Immature natural killer cell (primary cell): ENCODE data around the gene GNAT2. TPM values are rescaled to one million over a fixed set of nuclear protein-coding genes. Genes with fewer than 3 reads are reported as not detected.
A peak's percentile ranks its signal among the peaks of the same experiment; 100 is the strongest.

Experiments
- DNase-seq, 3 donors: peaks; one replicate each; pipeline ENCODE4 v3.0.0; 2022; ENCODE audit warnings: mixed read lengths in 1 of 3
- H3K27ac Mint-ChIP-seq, 6 donors: one replicate each; pipeline ENCODE4 v1.8.0; 2020; ENCODE audit warnings: mixed read lengths in 6 of 6, mild to moderate bottlenecking in 5 of 6, inconsistent platforms in 4 of 6, moderate library complexity in 3 of 6
- H3K27me3 Mint-ChIP-seq, 3 donors: one replicate each; pipeline ENCODE4 v1.8.0; 2020 to 2021; ENCODE audit warnings: low read depth in 3 of 3, mild to moderate bottlenecking in 3 of 3, mixed read lengths in 3 of 3, moderate library complexity in 3 of 3, inconsistent platforms in 1 of 3
- H3K36me3 Mint-ChIP-seq, 3 donors: one replicate each; pipeline ENCODE4 v1.8.0; 2020; ENCODE audit warnings: mixed read lengths in 3 of 3, inconsistent platforms in 2 of 3, mild to moderate bottlenecking in 2 of 3
- H3K4me1 Mint-ChIP-seq, 2 donors: one replicate each; pipeline ENCODE4 v1.8.0; 2020; ENCODE audit warnings: inconsistent platforms in 2 of 2, mild to moderate bottlenecking in 2 of 2, mixed read lengths in 2 of 2, moderate library complexity in 1 of 2
- H3K4me3 Mint-ChIP-seq, 5 donors: one replicate each; pipeline ENCODE4 v1.8.0; 2020; ENCODE audit warnings: mild to moderate bottlenecking in 5 of 5, mixed read lengths in 5 of 5, inconsistent platforms in 3 of 5, moderate library complexity in 3 of 5
- H3K9me3 Mint-ChIP-seq, 6 donors: one replicate each; pipeline ENCODE4 v1.8.0; 2020; ENCODE audit warnings: mild to moderate bottlenecking in 6 of 6, mixed read lengths in 6 of 6, inconsistent platforms in 4 of 6, moderate library complexity in 3 of 6
- polyA plus RNA-seq, 3 donors: library from polyadenylated mRNA; unstranded; fragments of 300-500 nt; fragmentation: Illumina TruSeq; gene quantifications; one replicate each; pipeline ENCODE4 v1.2.3, GENCODE V29; 2021

The GNAT2 gene
- polyA plus RNA-seq, 3 donors from 2014 or later: not detected

- Mint-ChIP-seq H3K4me3 (no peak overlapping the region), H3K27me3 (peaks cover 0 to 2% (median 2%) of the 10 kb centered on the region in 3 donors), H3K9me3 (no peaks in the 10 kb centered on the region), H3K27ac (peak overlapping the region in 1 of 6 donors; percentile 17), H3K4me1 (no peaks in the 10 kb centered on the region), H3K36me3 (peaks cover 8 to 46% (median 15%) of the 10 kb centered on the region in 3 donors)
- DNase-seq: no peak
Observed at GRCh38 chr1:109592916-109593315, 26.5 kb downstream of the GNAT2 start.

GRCh38 chr1:109589679-109590078 is 29.7 kb downstream of the GNAT2 start:
- no peak for DNase-seq
- no peaks in the 10 kb centered on the region for H3K9me3 Mint-ChIP-seq
- H3K4me1 Mint-ChIP-seq: peaks cover 0 to 4% of the 10 kb centered on the region in 2 donors
- H3K27me3 Mint-ChIP-seq: peaks cover 0 to 3% (median 2%) of the 10 kb centered on the region in 3 donors
- peaks cover 11 to 63% (median 18%) of the 10 kb centered on the region in 3 donors for H3K36me3 Mint-ChIP-seq
- peak overlapping the region in 5 of 6 donors; percentile 26 to 69 (median 52) for H3K27ac Mint-ChIP-seq
- H3K4me3 Mint-ChIP-seq: no peak overlapping the region

GRCh38 chr1:109589177-109589576 is 30.2 kb downstream of the GNAT2 start:
- no peak for DNase-seq
- Mint-ChIP-seq H3K9me3 (no peaks in the 10 kb centered on the region), H3K4me1 (peaks cover 0 to 8% of the 10 kb centered on the region in 2 donors), H3K27ac (peak overlapping the region in 5 of 6 donors; percentile 2 to 67 (median 27)), H3K27me3 (peaks cover 0 to 3% (median 2%) of the 10 kb centered on the region in 3 donors), H3K36me3 (peaks cover 15 to 63% (median 15%) of the 10 kb centered on the region in 3 donors), H3K4me3 (no peak overlapping the region)

- peaks cover 0 to 8% of the 10 kb centered on the region in 2 donors for H3K4me1 Mint-ChIP-seq
- H3K9me3 Mint-ChIP-seq: no peaks in the 10 kb centered on the region
- peaks cover 0 to 6% (median 2%) of the 10 kb centered on the region in 3 donors for H3K27me3 Mint-ChIP-seq
- no peak for DNase-seq
- peaks cover 15 to 59% (median 19%) of the 10 kb centered on the region in 3 donors for H3K36me3 Mint-ChIP-seq
- no peak overlapping the region for H3K27ac Mint-ChIP-seq
- H3K4me3 Mint-ChIP-seq: no peak overlapping the region
Observed at GRCh38 chr1:109586055-109586454, 33.4 kb downstream of the GNAT2 start.

- no peak for DNase-seq
- Mint-ChIP-seq H3K27me3 (peaks cover 0 to 6% (median 2%) of the 10 kb centered on the region in 3 donors), H3K36me3 (peaks cover 15 to 61% (median 19%) of the 10 kb centered on the region in 3 donors), H3K9me3 (no peaks in the 10 kb centered on the region), H3K4me1 (peaks cover 0 to 8% of the 10 kb centered on the region in 2 donors), H3K4me3 (no peak overlapping the region), H3K27ac (peak overlapping the region in 1 of 6 donors; percentile 28)
Observed at GRCh38 chr1:109584766-109585165, 34.6 kb downstream of the GNAT2 start.

GRCh38 chr1:109582021-109582420 is 37.4 kb downstream of the GNAT2 start:
- Mint-ChIP-seq H3K9me3 (no peaks in the 10 kb centered on the region), H3K27ac (peak overlapping the region in 1 of 6 donors; percentile 25), H3K36me3 (peaks cover 13 to 49% (median 18%) of the 10 kb centered on the region in 3 donors), H3K27me3 (peaks cover 0 to 3% (median 0%) of the 10 kb centered on the region in 3 donors), H3K4me3 (no peak overlapping the region), H3K4me1 (peaks cover 2 to 17% of the 10 kb centered on the region in 2 donors)
- no peak for DNase-seq

GRCh38 chr1:109579491-109579890 is 39.9 kb downstream of the GNAT2 start:
- no peak for DNase-seq
- H3K27me3 Mint-ChIP-seq: peaks cover 0 to 3% (median 2%) of the 10 kb centered on the region in 3 donors
- H3K4me1 Mint-ChIP-seq: peaks cover 3 to 11% of the 10 kb centered on the region in 2 donors
- peaks cover 10 to 30% (median 14%) of the 10 kb centered on the region in 3 donors for H3K36me3 Mint-ChIP-seq
- H3K9me3 Mint-ChIP-seq: no peaks in the 10 kb centered on the region
- H3K27ac Mint-ChIP-seq: no peak overlapping the region
- H3K4me3 Mint-ChIP-seq: no peak overlapping the region

GRCh38 chr1:109578947-109579443 is 40.4 kb downstream of the GNAT2 start:
- Mint-ChIP-seq H3K4me1 (peaks cover 3 to 8% of the 10 kb centered on the region in 2 donors), H3K4me3 (no peak overlapping the region), H3K27me3 (peaks cover 0 to 3% (median 2%) of the 10 kb centered on the region in 3 donors), H3K9me3 (no peaks in the 10 kb centered on the region), H3K36me3 (peaks cover 10 to 29% (median 13%) of the 10 kb centered on the region in 3 donors), H3K27ac (peak overlapping the region in 4 of 6 donors; percentile 25 to 57 (median 44))
- no peak for DNase-seq

- DNase-seq: no peak
- Mint-ChIP-seq H3K9me3 (no peaks in the 10 kb centered on the region), H3K36me3 (peaks cover 4 to 5% (median 5%) of the 10 kb centered on the region in 3 donors), H3K4me1 (peaks cover 16 to 23% of the 10 kb centered on the region in 2 donors), H3K4me3 (no peak overlapping the region), H3K27ac (peak overlapping the region in 1 of 6 donors; percentile 17), H3K27me3 (peaks cover 2 to 4% (median 3%) of the 10 kb centered on the region in 3 donors)
Observed at GRCh38 chr1:109573785-109574184, 45.6 kb downstream of the GNAT2 start.

GRCh38 chr1:109570414-109570813 is 49.0 kb downstream of the GNAT2 start:
- Mint-ChIP-seq H3K27ac (no peak overlapping the region), H3K4me3 (no peak overlapping the region), H3K27me3 (peaks cover 2 to 4% (median 3%) of the 10 kb centered on the region in 3 donors), H3K36me3 (peaks cover 0 to 5% (median 0%) of the 10 kb centered on the region in 3 donors), H3K9me3 (no peaks in the 10 kb centered on the region), H3K4me1 (peaks cover 23 to 27% of the 10 kb centered on the region in 2 donors)
- no peak for DNase-seq

- Mint-ChIP-seq H3K9me3 (no peaks in the 10 kb centered on the region), H3K27ac (no peak overlapping the region), H3K27me3 (peaks cover 0 to 4% (median 3%) of the 10 kb centered on the region in 3 donors), H3K4me3 (no peak overlapping the region), H3K4me1 (peaks cover 32 to 37% of the 10 kb centered on the region in 2 donors), H3K36me3 (no peaks in the 10 kb centered on the region)
- no peak for DNase-seq
Observed at GRCh38 chr1:109569323-109569722, 50.1 kb downstream of the GNAT2 start.

- no peaks in the 10 kb centered on the region for H3K9me3 Mint-ChIP-seq
- H3K4me3 Mint-ChIP-seq: no peak overlapping the region
- H3K4me1 Mint-ChIP-seq: peaks cover 37 to 41% of the 10 kb centered on the region in 2 donors
- peaks cover 0 to 4% (median 3%) of the 10 kb centered on the region in 3 donors for H3K27me3 Mint-ChIP-seq
- peak overlapping the region in 3 of 6 donors; percentile 18 to 43 (median 18) for H3K27ac Mint-ChIP-seq
- no peaks in the 10 kb centered on the region for H3K36me3 Mint-ChIP-seq
- no peak for DNase-seq
Observed at GRCh38 chr1:109567877-109568672, 51.3 kb downstream of the GNAT2 start.

GRCh38 chr1:109566982-109567381 is 52.4 kb downstream of the GNAT2 start:
- DNase-seq: no peak
- Mint-ChIP-seq H3K4me1 (peaks cover 32 to 41% of the 10 kb centered on the region in 2 donors), H3K4me3 (no peak overlapping the region), H3K9me3 (no peaks in the 10 kb centered on the region), H3K36me3 (no peaks in the 10 kb centered on the region), H3K27me3 (no peaks in the 10 kb centered on the region), H3K27ac (peak overlapping the region in 1 of 6 donors; percentile 75)

GRCh38 chr1:109565241-109565640 is 54.2 kb downstream of the GNAT2 start:
- H3K27me3 Mint-ChIP-seq: no peaks in the 10 kb centered on the region
- H3K27ac Mint-ChIP-seq: no peak overlapping the region
- no peaks in the 10 kb centered on the region for H3K9me3 Mint-ChIP-seq
- DNase-seq: no peak
- H3K36me3 Mint-ChIP-seq: no peaks in the 10 kb centered on the region
- H3K4me3 Mint-ChIP-seq: no peak overlapping the region
- H3K4me1 Mint-ChIP-seq: peaks cover 49 to 58% of the 10 kb centered on the region in 2 donors
